ENCODE measurements around the gene NEUROD4. TPM values are rescaled to one million over a fixed set of nuclear protein-coding genes. Genes with fewer than 3 reads are reported as not detected.

NEUROD4 gene
- total RNA-seq, 1 donor from 2014 or later = not detected

DNA sequence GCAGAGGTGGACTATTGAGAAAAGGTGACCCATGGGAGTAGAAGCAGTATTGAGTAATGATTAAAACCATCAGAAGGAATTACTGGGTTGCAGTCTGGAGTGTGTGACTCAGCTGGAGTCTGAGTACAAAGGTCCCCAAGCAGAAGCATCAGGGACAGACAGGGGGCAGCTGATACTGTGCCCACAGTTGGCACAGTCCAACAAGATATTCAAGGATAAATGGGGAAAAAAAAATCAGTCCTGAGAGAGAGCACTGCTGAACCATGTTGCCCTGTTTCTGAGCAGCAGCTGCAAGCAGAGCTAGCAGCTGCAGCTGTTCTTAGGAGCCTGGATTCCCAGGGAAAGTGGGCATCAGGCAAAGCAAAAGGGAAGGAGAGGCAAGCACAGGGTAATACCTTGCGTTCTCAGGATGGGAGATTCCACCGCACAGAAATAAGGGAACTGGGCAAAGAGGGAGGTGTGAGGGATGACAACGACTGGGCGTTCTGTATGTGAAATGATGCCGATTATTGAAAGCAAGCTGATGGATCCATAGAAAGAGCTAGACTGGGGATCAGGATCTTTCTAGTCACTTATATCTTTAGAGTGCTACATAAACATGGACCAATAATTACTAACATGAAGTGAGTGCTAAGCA, 17.7 kb downstream of the NEUROD4 start:
- no peaks in the 10 kb centered on the region for H3K27me3 ChIP-seq (ENCODE audit: insufficient read depth, low read length)
- no peak overlapping the region for H3K27ac ChIP-seq (ENCODE audit: low read depth, low read length)
- TF ChIP-seq EZH2 (IDR thresholded peaks at IDR 0.05; ENCODE audit: insufficient read depth, low read length) = no peak
- no peak overlapping the region for H3K27ac Mint-ChIP-seq (ENCODE audit: unreplicated experiment)
- H3K4me3 Mint-ChIP-seq (ENCODE audit: unreplicated experiment) = no peak overlapping the region
- no peaks in the 10 kb centered on the region for H3K9me3 ChIP-seq (ENCODE audit: insufficient read depth, low read depth, low read length)
- H3K9ac ChIP-seq (ENCODE audit: low read length) = no peak overlapping the region
- peaks cover 9% of the 10 kb centered on the region for H3K27me3 Mint-ChIP-seq (ENCODE audit: low read depth, unreplicated experiment)
- no peaks in the 10 kb centered on the region for H3K36me3 ChIP-seq (ENCODE audit: insufficient read depth, low read length)
- H3K4me1 Mint-ChIP-seq (ENCODE audit: low read depth, unreplicated experiment) = peaks cover 4% of the 10 kb centered on the region
- no peaks in the 10 kb centered on the region for H3K79me2 ChIP-seq (ENCODE audit: insufficient read depth, low read length)
- no peaks in the 10 kb centered on the region for H3K9me3 Mint-ChIP-seq (ENCODE audit: unreplicated experiment)
- no peaks in the 10 kb centered on the region for H3K4me1 ChIP-seq (ENCODE audit: insufficient read depth, low read length)
- H4K20me1 ChIP-seq (ENCODE audit: insufficient read depth, low read length) = no peaks in the 10 kb centered on the region
- no peak overlapping the region for H2AFZ ChIP-seq (ENCODE audit: low read depth, low read length)
- H3K4me3 ChIP-seq (ENCODE audit: insufficient read depth, low read depth, low read length) = no peak overlapping the region
- DNase-seq (ENCODE audit: low read depth) (no peak), FAIRE-seq (no peak)
- H3K36me3 Mint-ChIP-seq (ENCODE audit: low read depth, unreplicated experiment) = no peaks in the 10 kb centered on the region
- H3K4me2 ChIP-seq (ENCODE audit: low read length) = no peak overlapping the region

DNA sequence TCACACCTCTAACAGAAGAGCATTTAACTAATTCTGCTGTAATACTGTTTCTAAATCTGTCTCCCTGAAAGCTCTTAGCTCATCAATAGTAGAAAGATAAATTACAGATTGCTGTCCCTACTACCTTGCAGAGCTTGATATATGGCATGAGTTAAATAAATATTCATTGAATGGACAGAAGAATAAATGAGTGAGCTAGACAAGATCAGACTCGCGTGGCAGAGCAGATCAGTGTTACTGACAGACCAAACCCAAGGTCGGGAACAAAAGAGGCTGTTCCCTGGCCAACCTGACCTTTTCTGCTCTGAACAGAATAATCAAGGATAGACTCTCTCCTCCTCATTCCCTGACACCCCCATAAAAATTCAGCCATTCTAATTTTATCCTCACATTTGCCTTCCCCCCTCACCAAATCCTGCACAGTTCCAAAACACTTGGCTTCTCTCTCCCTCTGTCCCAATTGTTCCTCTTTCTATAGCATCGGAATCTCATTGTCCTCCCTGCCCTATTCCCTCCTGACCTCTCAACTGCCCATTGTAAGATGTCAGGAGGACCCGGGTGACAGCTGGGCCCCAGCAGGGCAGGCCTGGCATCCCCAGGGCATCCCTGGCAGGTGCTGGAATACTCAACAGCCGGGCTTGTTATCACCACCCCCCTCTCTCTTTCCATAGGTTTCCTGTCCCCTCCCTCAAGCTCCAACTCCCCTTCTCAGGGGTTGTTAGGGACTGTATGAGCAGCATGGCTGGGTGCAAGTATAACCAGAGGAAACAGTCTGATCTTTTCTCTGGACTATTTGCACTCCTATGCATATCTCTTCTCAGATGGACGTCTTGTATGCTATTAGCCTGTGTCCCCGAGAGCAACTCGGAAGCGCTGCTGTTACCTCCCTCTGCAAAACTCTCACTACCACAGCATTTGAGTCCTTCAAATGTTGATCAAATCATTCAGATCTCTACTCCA, 19.9 kb downstream of the NEUROD4 start:
- H3K9me3 Mint-ChIP-seq (ENCODE audit: unreplicated experiment) = no peaks in the 10 kb centered on the region
- H3K27me3 ChIP-seq (ENCODE audit: insufficient read depth, low read length) = no peaks in the 10 kb centered on the region
- no peak for FAIRE-seq
- H3K4me2 ChIP-seq (ENCODE audit: low read length) = no peak overlapping the region
- H3K4me1 ChIP-seq (ENCODE audit: insufficient read depth, low read length) = no peaks in the 10 kb centered on the region
- no peak overlapping the region for H3K4me3 Mint-ChIP-seq (ENCODE audit: unreplicated experiment)
- no peaks in the 10 kb centered on the region for H3K9me3 ChIP-seq (ENCODE audit: insufficient read depth, low read depth, low read length)
- H3K36me3 Mint-ChIP-seq (ENCODE audit: low read depth, unreplicated experiment) = no peaks in the 10 kb centered on the region
- H2AFZ ChIP-seq (ENCODE audit: low read depth, low read length) = no peak overlapping the region
- no peak overlapping the region for H3K27ac Mint-ChIP-seq (ENCODE audit: unreplicated experiment)
- H3K27ac ChIP-seq (ENCODE audit: low read depth, low read length) = no peak overlapping the region
- no peak for TF ChIP-seq EZH2 (IDR thresholded peaks at IDR 0.05; ENCODE audit: insufficient read depth, low read length)
- TF ChIP-seq, protein P1, sequence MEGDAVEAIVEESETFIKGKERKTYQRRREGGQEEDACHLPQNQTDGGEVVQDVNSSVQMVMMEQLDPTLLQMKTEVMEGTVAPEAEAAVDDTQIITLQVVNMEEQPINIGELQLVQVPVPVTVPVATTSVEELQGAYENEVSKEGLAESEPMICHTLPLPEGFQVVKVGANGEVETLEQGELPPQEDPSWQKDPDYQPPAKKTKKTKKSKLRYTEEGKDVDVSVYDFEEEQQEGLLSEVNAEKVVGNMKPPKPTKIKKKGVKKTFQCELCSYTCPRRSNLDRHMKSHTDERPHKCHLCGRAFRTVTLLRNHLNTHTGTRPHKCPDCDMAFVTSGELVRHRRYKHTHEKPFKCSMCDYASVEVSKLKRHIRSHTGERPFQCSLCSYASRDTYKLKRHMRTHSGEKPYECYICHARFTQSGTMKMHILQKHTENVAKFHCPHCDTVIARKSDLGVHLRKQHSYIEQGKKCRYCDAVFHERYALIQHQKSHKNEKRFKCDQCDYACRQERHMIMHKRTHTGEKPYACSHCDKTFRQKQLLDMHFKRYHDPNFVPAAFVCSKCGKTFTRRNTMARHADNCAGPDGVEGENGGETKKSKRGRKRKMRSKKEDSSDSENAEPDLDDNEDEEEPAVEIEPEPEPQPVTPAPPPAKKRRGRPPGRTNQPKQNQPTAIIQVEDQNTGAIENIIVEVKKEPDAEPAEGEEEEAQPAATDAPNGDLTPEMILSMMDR (IDR thresholded peaks at IDR 0.05; ENCODE audit: insufficient read depth, low read depth, low read length) = no peak
- no peak overlapping the region for H3K9ac ChIP-seq (ENCODE audit: low read length)
- no peak for DNase-seq (ENCODE audit: low read depth)
- no peaks in the 10 kb centered on the region for H3K36me3 ChIP-seq (ENCODE audit: insufficient read depth, low read length)
- no peaks in the 10 kb centered on the region for H3K79me2 ChIP-seq (ENCODE audit: insufficient read depth, low read length)
- H3K4me3 ChIP-seq (ENCODE audit: insufficient read depth, low read depth, low read length) = no peak overlapping the region
- no peaks in the 10 kb centered on the region for H4K20me1 ChIP-seq (ENCODE audit: insufficient read depth, low read length)
- H3K4me1 Mint-ChIP-seq (ENCODE audit: low read depth, unreplicated experiment) = peaks cover 4% of the 10 kb centered on the region
- H3K27me3 Mint-ChIP-seq (ENCODE audit: low read depth, unreplicated experiment) = peaks cover 9% of the 10 kb centered on the region

DNA sequence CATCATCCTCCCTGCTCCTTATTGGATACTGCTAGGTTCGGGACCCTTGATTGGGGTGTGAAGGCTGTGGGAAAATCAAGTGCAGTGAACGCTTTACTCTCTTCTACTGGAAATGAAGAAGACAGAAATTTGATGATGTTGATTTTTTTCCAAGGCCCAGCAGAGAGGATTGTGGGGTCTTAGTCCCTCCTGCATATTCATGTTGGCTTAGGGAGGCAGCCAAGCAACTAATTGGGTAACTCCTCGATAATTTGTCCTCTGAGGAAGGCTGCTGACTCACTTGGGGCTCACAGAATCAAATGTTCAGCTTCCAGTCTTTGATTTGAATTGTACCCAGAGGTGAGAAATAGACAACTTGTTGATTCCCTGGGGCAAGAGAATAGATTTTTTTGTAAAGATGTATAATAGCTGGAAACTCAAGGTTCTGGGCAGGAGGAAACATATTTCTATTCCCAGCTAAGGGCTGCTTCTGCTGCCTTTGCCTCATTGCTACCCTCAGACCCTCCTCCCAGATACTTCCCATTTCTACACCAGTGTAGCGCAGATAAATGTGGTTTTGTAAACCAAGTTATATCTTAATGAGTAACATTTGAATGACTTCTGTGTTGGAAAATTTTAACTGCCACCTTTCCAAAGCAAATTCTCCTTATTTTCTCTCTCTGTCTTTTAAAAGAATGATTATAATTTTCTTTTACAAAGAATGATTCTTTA, 21.7 kb downstream of the NEUROD4 start:
- H3K9me3 Mint-ChIP-seq (ENCODE audit: unreplicated experiment) = no peaks in the 10 kb centered on the region
- H3K27me3 Mint-ChIP-seq (ENCODE audit: low read depth, unreplicated experiment) = peaks cover 12% of the 10 kb centered on the region
- Histone ChIP-seq H3K9me3 (ENCODE audit: insufficient read depth, low read depth, low read length) (no peaks in the 10 kb centered on the region), H3K36me3 (ENCODE audit: insufficient read depth, low read length) (no peaks in the 10 kb centered on the region), H3K4me3 (ENCODE audit: insufficient read depth, low read depth, low read length) (no peak overlapping the region), H3K9ac (ENCODE audit: low read length) (no peak overlapping the region), H2AFZ (ENCODE audit: low read depth, low read length) (no peak overlapping the region), H3K27me3 (ENCODE audit: insufficient read depth, low read length) (no peaks in the 10 kb centered on the region), H3K27ac (ENCODE audit: low read depth, low read length) (no peak overlapping the region), H3K4me1 (ENCODE audit: insufficient read depth, low read length) (no peaks in the 10 kb centered on the region), H3K79me2 (ENCODE audit: insufficient read depth, low read length) (no peaks in the 10 kb centered on the region), H4K20me1 (ENCODE audit: insufficient read depth, low read length) (no peaks in the 10 kb centered on the region), H3K4me2 (ENCODE audit: low read length) (no peak overlapping the region)
- H3K36me3 Mint-ChIP-seq (ENCODE audit: low read depth, unreplicated experiment) = no peaks in the 10 kb centered on the region
- peaks cover 4% of the 10 kb centered on the region for H3K4me1 Mint-ChIP-seq (ENCODE audit: low read depth, unreplicated experiment)
- FAIRE-seq (no peak), DNase-seq (ENCODE audit: low read depth) (no peak)
- H3K27ac Mint-ChIP-seq (ENCODE audit: unreplicated experiment) = no peak overlapping the region
- TF ChIP-seq EZH2 (IDR thresholded peaks at IDR 0.05; ENCODE audit: insufficient read depth, low read length) = no peak
- TF ChIP-seq, protein P1 (IDR thresholded peaks at IDR 0.05; ENCODE audit: insufficient read depth, low read depth, low read length) = no peak
- H3K4me3 Mint-ChIP-seq (ENCODE audit: unreplicated experiment) = no peak overlapping the region

Data from astrocyte (in vitro differentiated cells and primary cell).